GM19452 (cell line): ENCODE data around the gene TEX48.

ENCODE experiments used
- ATAC-seq: cut with Tn5 transposase; IDR thresholded peaks from one replicate; pipeline ENCODE4 v1.9.1; 2021; ENCODE audit not compliant: unreplicated experiment

Gene TEX48

DNA sequence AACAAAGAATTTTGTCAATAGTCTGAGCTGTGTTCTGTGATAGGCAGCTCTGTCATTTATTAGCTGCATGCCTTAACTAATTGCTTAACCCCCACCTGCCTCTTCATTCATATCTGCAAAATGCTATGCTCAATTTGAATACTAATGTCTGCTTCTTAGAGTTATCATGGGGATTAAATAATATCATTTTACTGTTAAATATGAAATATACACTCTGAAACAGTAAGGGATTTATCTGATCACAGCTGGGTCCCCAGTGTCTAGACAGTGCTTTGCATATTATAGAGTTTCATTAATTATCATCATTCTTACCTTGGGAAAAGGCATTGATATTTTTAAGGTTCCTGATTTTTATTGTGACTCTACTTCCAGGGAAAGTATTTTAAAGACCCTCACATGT is 12.0 kb downstream of the TEX48 start:
- no peak for ATAC-seq

DNA sequence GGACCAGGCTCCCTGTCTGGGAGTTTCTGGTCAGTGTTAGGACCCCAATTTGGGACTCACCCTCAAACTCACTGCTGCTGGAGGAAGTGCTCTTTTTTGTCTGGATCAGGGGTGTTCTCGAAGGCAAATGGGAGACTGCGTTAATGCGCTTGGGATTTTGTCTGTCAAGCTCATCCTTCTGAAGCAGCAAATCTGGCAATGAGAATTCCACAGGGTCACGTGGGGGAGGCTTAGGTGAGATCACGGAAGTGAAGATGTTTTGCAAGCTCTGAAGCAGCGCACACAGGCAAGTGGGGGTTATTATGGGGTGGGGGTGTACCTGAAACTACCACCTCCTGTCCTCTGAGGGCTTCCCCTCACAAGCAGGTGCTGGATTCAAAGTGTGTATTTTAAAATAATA is 13.8 kb downstream of the TEX48 start:
- ATAC-seq: no peak

DNA sequence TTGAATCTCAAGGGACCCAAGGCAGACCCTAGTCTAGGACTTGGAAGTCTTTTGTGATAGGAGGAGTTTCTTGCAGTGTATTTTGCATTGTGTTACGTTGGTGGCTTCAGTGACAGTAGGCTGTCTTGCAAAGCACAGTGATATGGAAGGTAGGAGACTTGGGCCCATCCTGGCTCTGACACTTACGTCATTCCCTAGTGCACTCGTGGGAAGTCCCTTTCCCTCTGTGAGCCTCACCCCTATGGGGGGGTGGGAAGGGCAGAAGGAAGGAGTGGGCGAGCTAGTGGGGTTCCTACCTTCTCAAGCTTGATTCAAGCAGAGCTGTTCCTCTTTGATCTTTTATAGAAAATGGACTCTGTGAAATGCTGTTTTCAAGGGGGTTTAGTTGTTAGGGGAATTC is 15.1 kb downstream of the TEX48 start:
- no peak for ATAC-seq

DNA sequence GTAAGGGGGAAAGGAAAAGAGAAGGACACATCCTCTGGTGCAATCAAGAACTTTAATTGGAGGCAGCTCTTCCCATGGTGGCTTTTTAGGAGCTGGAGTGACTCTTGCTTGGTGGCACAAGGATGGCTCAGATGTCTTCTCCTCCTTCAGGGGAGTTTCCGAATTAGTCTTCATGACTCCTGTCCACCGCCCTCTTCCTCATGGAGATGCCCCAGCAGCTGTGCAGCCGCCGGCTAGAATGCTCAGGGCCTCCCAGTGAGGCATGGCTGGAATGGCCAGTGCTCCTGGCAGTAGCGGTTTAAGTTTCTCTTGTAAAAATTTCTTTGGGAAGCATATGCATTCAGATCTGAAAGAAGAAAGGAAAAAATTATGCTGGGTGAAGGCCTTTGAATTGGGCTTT is 15.6 kb downstream of the TEX48 start:
- ATAC-seq: no peak

DNA sequence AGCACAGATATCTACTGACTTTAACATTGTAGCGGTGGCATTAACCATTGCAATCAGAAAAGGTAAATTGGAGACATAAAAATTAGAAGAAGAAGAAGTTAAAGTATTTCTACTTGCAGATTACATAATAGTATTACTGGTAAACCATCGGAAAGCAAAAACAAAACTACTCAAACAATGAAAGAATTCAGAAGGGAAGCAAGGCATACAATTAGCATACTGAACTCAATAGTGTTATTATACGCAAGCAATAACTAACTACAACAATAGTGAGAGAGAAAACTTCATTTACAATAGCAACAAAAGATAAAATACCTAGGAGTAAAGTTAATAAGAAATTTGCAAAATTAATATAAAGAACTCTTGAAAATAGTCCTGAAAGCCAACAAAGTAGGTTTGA is 17.8 kb downstream of the TEX48 start:
- no peak for ATAC-seq

DNA sequence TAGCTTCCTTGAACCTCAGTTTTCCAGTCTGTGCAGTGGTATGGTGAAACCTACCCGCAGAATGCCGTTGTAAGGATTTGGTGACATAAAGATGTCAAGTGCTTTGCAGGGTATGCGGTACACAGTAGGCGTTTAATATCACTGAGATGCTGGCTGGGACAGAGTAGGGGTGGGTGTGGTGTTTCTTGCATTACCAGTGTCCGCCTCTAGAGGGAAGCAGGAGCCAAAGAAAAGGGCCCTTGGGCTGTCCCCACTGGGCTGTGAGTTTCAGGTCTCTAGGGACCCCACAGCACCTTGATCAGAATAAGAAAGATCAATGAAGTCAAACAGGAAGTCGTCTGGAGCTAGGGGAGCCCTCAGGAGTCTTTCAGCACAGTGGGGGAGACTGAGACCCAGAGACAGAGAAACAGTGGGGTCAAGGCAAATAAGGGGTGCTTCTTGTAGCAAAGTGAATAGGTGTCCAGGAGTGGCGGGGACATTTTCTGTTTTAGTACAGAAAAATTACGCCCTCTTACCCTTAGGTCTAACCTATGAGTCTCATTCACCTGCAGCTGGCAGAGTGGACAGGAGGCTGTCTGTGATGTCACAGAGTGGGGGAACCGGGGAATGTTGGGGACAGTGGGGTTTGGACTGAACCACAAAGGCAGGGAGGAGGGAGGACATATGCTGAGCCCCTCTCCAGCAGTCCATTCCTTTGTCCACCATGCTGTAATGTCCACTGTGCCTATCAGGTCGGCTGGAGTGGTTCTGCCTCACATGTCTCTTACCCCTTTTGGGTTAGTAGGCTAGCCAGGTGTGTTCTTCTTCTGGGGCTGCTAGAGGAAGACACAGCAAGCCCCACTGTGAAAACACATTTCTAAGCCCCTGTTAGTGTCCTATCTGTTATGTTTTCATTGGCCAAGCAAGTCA is 19.7 kb downstream of the TEX48 start:
- no peak for ATAC-seq

DNA sequence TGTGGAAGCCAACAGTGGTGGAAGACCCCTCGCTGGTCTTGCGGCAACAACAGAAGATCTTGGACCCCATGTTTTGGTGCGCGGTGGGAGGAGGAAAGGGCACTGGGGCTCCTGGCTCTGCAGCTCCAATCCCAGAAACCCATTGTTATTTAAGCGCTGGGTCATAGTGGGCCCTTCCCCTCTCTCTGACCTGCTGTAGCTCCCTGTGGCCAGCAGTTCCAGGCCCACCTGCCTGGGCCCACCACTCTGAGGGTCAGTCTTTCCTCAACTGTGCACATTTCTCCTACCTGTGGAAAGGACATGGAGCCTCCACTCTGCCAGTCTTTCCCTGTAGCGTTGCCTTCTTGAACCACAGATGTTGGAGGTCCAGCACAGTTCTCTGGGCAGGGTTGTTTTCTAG is 24.3 kb downstream of the TEX48 start, which contains the start of gene TEX53:
TSS of gene TEX53 (minus strand) at position 101 of the 400 bp plus-strand sequence. CDS start at position 70, 31 bp downstream.
- no peak for ATAC-seq

DNA sequence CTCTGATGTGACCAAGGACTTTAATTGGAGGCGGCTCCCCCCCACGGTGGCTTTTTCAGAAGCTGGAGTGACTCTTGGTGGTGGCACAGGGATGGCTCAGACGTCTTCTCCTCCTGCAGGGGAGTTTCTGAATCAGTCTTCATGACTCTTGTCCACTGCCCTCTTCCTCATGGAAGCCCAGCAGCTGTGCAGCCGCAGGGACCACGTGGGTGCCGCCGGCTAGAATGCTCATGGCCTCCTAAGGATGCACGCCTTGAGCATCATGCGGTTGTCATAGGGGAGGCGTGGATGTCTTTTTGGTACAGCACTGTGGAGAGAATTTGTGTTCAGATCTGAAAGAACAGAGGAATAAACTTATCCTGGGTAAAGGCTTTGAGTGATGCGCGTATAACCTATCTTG is 25.7 kb downstream of the TEX48 start:
- no peak for ATAC-seq

DNA sequence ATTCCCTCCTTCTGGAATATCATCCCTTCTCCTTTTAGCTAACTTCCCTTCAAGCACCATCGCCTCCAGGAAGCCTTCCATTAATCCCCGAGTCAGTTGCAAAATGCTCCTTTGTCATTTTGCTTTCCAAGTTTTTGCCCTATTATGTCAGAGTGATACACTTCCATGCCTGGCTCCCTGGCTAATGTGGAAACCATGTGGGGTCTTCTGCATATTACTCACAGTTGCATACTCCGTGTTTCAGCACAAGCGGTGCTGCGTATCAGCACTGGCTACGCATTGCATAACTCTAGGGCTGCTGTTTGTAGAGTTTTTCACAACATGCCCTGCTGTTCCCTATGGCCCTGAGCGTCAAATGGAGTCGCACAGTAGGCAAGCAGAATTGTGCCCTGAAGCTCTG is 26.3 kb downstream of the TEX48 start:
- ATAC-seq: no peak

DNA sequence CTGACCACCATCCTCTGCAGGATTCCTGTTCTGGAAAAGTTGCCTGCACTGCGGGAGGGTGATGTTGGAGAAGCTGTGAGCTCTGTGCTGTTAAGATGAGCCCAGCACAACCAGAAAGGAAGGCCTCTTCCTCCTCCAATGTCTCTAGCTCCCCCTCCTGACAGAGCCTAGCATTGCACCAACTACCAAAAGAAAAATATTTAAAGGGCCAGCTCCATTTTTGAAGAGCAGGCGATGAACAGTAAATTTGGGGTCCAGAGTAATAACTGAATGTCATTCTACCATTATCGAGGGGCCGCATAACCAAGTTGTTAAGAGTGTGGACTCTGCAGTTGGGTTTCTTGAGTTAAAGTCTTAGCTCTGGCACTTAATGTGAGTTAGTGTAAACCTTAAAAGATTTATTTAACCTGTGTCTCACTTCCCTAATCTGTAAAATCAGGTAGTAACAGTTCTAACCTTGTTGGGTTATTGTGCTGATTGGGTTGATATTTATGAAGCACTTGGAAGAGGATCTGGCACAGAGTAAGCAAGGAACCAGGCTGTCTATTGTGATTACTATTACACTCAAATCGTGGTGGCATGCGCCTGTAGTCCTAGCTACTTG is 28.3 kb downstream of the TEX48 start:
- ATAC-seq: peak; percentile 70

DNA sequence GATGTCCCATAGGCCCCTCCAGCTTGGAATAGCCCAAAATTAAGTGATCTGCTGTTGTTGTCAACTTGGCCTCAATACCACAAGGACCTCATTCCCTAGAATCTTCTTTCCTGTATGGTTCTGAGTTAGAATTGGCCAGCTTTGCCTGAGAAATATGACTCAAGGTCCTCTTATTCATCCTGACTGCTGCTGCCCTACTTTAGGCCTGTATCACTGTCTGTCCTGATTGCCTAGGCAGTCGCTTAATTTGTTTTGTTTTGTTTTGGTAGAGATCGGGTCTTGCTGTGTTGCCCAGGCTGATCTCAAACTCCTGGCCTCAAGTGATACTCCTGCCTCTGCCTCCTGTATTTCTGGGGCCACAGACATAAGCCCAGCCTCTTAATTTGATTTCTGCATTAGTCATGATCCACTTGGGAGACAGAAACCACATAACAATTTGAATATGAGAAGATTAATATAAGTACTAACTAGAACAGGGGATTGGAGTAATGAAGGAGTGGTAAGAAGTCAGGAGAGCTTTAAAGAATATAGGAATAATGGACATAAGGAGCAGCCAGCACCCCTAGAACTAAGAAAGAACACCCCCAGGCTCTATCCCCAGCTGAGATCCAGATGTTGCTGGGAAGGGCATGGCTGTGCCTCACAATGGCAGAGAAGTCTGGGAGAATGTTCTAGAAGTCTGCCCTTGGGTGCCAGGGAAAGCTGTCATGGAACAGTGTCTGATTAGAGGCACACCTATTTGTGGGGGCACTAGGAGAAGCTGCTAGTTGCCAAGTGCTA is 29.0 kb downstream of the TEX48 start:
- no peak for ATAC-seq

DNA sequence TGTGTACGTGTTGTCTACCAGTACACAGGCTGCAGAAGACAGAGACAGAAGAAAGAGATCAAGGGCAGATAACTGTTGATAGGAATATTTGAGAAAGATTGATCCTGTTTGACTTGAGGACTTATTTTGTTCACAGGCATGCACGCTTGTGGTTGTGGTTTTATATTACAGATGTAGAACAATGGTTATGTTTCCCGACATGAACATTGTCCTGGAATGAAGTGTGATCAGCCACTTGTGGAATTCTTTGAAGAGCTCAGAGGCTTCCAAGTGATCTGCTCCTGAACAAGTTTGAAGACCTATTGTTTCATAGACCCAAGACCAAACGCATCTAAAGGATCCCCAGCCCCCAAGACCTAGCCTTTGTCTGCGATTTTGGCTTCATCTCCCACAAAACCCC is 38.1 kb downstream of the TEX48 start:
- no peak for ATAC-seq

DNA sequence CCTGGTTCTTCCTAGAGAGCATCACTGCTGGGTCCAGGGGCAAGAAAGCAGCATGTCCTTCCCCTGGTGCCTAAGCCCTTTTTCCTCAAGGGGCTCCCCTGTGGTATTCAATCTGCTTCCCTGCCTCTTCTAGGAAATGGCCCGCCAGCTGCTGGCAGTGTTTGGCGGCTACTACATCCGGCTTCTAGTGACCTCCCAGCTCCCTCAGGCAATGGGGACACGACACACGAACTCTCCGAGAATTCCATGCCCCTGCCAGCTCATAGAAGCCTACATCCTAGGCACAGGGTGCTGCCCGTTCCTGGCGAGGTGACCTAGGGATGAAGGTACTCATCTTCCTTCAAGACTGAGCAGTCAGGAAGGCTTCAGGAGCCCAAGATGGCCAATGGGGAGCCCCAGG is 39.0 kb downstream of the TEX48 start:
- no peak for ATAC-seq

DNA sequence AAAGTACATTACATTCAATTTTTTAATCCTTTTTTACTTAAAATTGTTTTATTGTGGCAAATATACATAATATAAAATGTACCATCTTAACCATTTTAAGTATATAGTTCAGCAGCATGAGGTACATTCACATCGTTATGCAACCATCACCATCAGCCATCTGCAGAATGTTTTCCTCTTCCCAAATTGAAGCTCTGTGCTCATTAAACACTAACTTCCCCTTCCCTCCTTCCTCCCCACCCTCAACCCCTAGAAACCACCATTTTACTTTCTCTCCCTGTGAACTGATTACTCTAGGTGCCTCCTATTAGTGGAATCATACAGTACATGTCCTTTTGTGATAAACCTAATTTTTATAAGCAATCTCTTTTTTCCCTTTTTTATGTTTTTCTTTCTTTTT is 40.0 kb downstream of the TEX48 start:
- ATAC-seq: no peak

DNA sequence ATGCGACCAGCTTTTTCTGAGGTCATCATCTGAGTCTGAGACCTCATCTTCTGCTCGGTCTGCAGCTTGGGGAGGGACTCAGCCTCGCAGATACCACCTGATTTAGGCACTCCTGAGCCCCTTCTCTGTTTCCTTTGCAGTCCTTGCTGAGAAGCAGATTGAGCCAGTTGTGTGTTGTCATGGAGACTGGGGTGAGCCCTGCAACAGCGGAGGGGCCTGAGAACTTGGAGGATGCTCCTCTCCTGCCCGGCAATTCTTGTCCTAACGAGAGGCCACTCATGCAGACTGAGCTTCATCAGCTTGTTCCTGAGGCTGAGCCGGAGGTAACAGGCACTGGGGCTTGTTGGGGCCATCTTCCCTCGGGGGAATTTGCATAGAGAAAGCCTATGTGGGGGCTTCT is 43.6 kb downstream of the TEX48 start:
- no peak for ATAC-seq

DNA sequence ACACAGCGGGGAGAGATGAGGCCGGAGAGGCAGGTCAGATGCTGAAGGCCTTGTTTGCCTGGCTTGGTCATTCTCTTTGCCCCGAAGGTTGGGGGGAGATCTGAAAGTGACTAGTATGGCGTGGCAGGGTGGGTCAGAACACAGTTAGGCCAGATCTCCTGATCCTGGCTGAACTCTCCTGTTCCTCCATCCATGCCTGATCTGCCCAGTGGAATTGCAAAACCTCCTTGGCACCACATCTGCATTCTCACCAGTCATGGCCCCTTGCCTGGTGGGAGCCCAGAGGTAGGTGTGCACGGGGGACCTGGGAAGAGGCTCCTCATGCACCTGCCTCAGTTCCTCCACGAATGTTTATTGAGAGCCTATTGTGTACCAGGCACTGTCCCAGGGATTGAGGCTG is 47.6 kb downstream of the TEX48 start:
- ATAC-seq: no peak

DNA sequence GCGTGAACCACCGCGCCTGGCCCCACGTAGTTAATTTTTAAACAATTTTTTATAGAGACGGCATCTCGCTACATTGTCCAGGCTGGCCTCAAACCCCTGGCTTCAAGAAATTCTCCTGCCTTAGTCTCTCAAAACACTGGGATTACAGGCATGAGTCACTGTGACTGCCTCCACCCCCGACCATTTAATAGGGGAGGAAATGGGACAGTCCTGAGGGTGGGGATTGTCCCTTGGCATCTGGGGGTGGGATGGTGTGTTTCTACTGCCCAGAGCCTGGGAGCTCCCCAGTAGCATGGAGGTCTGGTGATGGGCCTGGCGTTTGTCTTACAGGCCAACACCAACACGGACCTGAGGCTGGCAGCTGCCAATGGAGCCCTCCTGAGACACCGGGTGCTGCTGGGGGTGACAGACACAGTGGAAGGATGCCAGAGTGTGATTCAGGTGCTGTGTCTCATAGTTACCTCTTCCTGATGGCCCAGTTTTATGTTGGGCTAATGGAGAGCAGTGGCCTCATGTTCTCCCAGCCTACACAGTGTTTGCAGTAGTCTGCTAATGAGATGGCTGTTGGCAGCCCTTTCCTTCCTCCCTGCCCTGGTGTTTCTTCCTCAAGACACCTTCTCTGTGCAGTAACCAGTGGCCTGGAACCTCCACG is 48.4 kb downstream of the TEX48 start:
- ATAC-seq: no peak

DNA sequence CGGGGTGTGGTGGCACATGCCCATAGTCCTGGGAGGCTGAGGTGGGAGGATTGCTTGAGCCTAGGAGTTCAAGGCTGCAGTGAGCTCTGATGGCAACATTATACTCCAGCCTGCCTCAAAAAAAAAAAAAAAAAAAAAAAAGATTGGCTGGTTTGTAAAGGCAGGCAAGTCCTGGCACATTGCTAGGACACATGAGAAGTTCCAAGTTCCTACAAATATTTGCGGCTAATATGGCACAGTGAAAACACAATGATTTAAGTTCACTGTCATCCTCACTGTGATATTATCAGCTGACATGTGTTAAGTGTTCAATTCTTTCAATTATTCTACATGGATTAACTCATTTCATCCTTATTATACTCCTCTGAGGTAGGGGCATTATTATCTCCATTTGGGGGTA is 50.8 kb downstream of the TEX48 start:
- ATAC-seq: no peak

DNA sequence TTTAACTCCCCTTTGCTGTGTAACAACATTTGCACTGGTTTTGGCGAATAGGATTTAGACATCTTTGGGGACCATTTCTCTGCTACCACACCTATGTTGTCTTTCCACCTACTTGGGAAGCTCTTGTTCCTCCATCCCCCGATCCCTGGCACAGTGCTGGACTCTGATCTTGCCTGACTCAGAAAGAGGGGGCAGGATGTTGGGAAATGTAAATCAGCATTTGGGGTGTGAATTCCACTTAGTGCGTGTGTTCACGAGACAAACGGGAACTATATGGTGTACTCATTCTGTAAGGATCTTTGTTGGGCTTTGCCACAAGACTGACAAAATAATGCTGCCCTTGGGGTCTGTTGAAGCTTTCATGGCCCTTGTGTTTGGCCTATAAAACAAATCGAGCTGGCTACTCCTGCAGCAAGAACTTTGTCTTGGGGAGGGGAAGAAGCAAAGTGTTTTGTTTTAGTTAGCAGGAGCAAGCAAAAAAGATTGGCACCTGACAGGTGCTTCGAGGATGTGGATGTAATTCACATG is 52.4 kb downstream of the TEX48 start:
- no peak for ATAC-seq

DNA sequence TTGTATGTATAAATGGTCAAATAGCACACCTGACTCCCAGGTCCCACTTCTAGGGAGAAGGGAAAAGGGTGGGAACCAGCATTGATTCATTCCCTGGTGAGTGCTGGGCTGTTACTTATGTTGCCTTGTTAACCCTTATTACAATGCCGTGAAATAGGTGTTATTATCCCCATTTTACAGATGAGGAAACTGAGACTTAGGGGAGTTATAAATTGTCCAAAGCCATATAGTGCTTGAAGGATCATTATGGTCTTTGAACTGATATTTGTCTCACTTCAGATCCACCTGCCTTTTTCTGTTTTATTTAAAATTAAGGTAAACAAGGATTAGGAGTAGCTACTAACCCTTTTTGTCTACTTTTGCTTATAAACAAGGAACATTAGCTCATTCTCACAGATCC is 54.4 kb downstream of the TEX48 start:
- no peak for ATAC-seq

DNA sequence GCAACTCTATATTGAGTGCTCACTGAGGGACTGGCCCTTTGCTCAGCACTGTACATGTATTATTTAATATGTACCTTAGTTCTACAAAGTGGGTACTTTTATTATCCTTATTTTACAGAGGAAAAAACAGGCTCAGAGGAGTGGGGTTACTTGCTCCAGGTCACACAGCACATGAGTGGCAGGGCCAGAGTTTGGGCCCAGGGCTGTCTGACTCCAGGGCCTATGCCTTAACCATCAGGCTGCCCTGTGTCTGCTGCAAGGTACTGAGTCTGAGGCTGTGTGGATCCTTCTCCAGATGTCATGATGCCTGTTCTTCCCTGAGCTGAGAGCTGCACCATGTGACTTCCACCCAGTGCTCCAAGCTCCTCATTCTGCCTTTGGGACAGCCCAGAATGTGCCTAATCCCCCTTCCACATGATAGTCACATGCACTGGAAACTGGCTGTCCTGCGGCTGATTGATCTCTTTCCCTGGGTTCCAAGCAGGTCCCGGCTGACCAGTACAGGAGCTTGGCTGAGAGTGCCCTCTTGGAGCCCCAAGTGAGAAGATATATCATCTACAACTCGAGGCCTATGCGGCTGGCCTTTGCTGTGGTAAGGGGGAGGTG is 55.5 kb downstream of the TEX48 start:
- no peak for ATAC-seq
